PFSK-1 (cell line): ENCODE results near the gene CTNNA3.

ENCODE experiments used
- FOXP2 ChIP-seq: optimal IDR thresholded peaks from 2 replicates; pipeline ENCODE3; 2011; ENCODE audit warnings: borderline replicate concordance, control low read depth, inconsistent platforms; ENCODE audit not compliant: insufficient read depth; ENCODE audit errors: extremely low read length, extremely low read depth
- POLR2AphosphoS5 ChIP-seq: IDR thresholded peaks from 2 replicates; pipeline ENCODE4 v1.6.1; 2012; ENCODE audit warnings: low read depth, mild to moderate bottlenecking, control low read depth, low read length, moderate library complexity
- REST ChIP-seq, 2 experiments: IDR thresholded peaks; 2 replicates each; pipeline versions ENCODE4 v1.6.1 to v1.8.0; 2011 to 2012; ENCODE audit warnings: low read depth in 2 of 2, low read length in 2 of 2, control low read depth in 1 of 2, inconsistent platforms in 1 of 2, mild to moderate bottlenecking in 1 of 2, moderate library complexity in 1 of 2; ENCODE audit not compliant: insufficient read depth in 1 of 2
- SIN3A ChIP-seq: IDR thresholded peaks from 2 replicates; pipeline ENCODE4 v1.6.1; 2012; ENCODE audit warnings: mild to moderate bottlenecking, low read length, moderate library complexity, borderline replicate concordance; ENCODE audit not compliant: insufficient read depth
- TAF1 ChIP-seq: IDR thresholded peaks from 2 replicates; pipeline ENCODE4 v1.6.1; 2012; ENCODE audit warnings: low read length, control low read depth, borderline replicate concordance; ENCODE audit not compliant: insufficient read depth

Gene CTNNA3

DNA sequence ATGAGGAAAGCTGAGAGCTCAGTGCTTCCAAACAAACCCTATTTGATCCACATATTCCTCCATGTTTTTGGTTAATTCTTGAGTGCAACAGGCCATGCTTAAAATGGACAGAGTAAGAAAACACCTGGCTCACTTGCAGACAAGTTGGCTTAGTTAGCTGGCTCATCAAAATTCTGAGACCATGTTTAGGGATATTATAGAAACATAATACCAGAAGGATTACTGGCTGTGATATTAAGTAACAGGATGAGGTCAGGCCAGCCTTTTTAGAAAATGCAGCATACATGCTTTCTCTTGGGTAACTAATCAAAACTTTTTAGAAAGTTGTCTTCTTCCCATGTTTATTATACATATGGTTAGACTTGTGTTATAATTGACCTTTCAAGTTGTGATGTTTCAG, 1637.4 kb downstream of the CTNNA3 start:
- TF ChIP-seq REST (IDR thresholded peaks at IDR 0.05; ENCODE audit: insufficient read depth in 1 of 2, low read depth in 2 of 2, low read length in 2 of 2) (no peak), FOXP2 (no peak), POLR2AphosphoS5 (no peak), TAF1 (no peak), SIN3A (no peak)

- TF ChIP-seq POLR2AphosphoS5: no peak
- TF ChIP-seq TAF1: no peak
- TF ChIP-seq REST (IDR thresholded peaks at IDR 0.05; ENCODE audit: insufficient read depth in 1 of 2, low read depth in 2 of 2, low read length in 2 of 2): no peak
- no peak for TF ChIP-seq FOXP2
- TF ChIP-seq SIN3A: no peak
These were observed 1646.7 kb downstream of the CTNNA3 start for GRCh38 chr10:66049335-66049734.

DNA sequence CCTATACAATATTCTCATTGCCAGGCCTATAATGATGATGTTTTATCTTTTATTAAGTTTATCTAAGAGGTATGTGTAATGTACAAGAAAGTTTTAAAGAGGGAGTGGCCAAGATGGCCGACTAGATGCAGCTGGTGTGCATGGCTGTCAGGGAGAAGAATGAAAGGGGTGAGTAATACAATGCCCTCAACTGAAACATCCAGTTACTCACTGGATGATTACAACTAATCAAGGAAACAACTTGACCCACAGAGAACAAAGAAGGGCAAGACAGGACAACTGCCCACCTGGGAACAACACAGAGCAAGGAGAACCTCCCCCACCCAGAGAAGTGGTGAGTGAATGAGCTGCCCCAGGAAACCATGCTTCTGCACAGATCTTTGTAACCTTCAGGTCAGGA, 1650.1 kb downstream of the CTNNA3 start:
- TF ChIP-seq SIN3A: no peak
- no peak for TF ChIP-seq TAF1
- TF ChIP-seq POLR2AphosphoS5: no peak
- no peak for TF ChIP-seq FOXP2
- TF ChIP-seq REST (IDR thresholded peaks at IDR 0.05; ENCODE audit: insufficient read depth in 1 of 2, low read depth in 2 of 2, low read length in 2 of 2): no peak

GRCh38 chr10:66041771-66042170, 1654.2 kb downstream of the CTNNA3 start:
- TF ChIP-seq SIN3A (no peak), REST (IDR thresholded peaks at IDR 0.05; ENCODE audit: insufficient read depth in 1 of 2, low read depth in 2 of 2, low read length in 2 of 2) (no peak), FOXP2 (no peak)

- TF ChIP-seq REST (IDR thresholded peaks at IDR 0.05; ENCODE audit: insufficient read depth in 1 of 2, low read depth in 2 of 2, low read length in 2 of 2) (no peak), FOXP2 (no peak), TAF1 (no peak), SIN3A (no peak)
These were observed 1657.4 kb downstream of the CTNNA3 start for GRCh38 chr10:66038623-66039022.
